Lower leg skin (tissue), 4 donors: ENCODE measurements around the gene CACNA1G. TPM values are rescaled to one million over a fixed set of nuclear protein-coding genes. Genes with fewer than 3 reads are reported as not detected.

Experiments
- DNase-seq, 2 donors: peaks; one replicate each; pipeline ENCODE4 v3.0.0-alpha.2; 2019; ENCODE audit warnings: low spot score in 2 of 2
- H3K4me3 ChIP-seq: fragments of 200-600 bp; sonication (generic); 2 replicates; pipeline ENCODE4 v1.5.1; 2017; ENCODE audit warnings: mild to moderate bottlenecking, low read depth; ENCODE audit not compliant: poor library complexity, severe bottlenecking
- POLR2A ChIP-seq, 2 donors: fragments of 450-650 bp; IDR thresholded peaks; one replicate each; pipeline ENCODE4 v1.6.1; 2016 to 2017; ENCODE audit warnings: antibody characterized with exemption in 2 of 2, mild to moderate bottlenecking in 1 of 2, moderate library complexity in 1 of 2
- WGBS, 2 donors: methylation state at CpG; one replicate each; pipeline ENCODE4 v1.1.5; 2018; 5-methylcytosine and 5-hydroxymethylcytosine counted together
- intact Hi-C: fragments of 100-400 bp; cut with DNase I; formaldehyde crosslinking; loops from one replicate; pipeline ENCODE4 v1.15.0; 2023; ENCODE audit warnings: low total_unique reads
- total RNA-seq, 4 donors: library from RNA; depleted of rRNA; stranded (reverse); fragments of >200 nt; gene quantifications; one replicate each; pipeline ENCODE4 v1.1.0, GENCODE V29; 2016
- TF ChIP-seq, protein P1 (sequence below), 3 donors: fragments of 450-650 bp; IDR thresholded peaks; one replicate each; pipeline ENCODE4 v1.5.1; 2016; ENCODE audit warnings: antibody characterized with exemption in 3 of 3, mild to moderate bottlenecking in 3 of 3, moderate library complexity in 2 of 3

Gene CACNA1G
- total RNA-seq, 4 donors from 2014 or later, result 1.3 to 3.1 (median 1.8) TPM

DNA sequence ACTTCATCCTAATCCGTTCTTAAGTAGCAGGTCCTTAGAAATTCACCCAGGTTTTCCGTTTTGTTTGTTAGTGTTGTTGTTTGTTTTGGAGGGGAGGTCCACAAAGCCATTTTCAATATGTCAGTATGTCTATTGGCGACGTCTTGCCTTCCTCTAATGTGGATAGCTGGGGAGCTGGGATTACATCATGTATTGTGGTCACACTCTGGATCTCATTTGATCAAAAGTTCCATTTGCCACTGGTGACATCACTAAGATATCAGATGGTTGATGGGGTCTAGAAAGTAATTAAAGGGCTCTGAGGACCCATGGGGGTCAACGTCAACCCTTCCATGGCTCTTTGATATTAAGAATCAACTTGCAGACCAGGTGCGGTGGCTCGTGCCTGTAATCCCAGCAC, 30.7 kb upstream of the CACNA1G start:
- intact Hi-C loops, result loop anchor here (10.0 kb wide), 1 partner anchor 45 kb away; no protein-coding TSS in a partner anchor
- no peak overlapping the region for H3K4me3 ChIP-seq
- TF ChIP-seq, protein P1, sequence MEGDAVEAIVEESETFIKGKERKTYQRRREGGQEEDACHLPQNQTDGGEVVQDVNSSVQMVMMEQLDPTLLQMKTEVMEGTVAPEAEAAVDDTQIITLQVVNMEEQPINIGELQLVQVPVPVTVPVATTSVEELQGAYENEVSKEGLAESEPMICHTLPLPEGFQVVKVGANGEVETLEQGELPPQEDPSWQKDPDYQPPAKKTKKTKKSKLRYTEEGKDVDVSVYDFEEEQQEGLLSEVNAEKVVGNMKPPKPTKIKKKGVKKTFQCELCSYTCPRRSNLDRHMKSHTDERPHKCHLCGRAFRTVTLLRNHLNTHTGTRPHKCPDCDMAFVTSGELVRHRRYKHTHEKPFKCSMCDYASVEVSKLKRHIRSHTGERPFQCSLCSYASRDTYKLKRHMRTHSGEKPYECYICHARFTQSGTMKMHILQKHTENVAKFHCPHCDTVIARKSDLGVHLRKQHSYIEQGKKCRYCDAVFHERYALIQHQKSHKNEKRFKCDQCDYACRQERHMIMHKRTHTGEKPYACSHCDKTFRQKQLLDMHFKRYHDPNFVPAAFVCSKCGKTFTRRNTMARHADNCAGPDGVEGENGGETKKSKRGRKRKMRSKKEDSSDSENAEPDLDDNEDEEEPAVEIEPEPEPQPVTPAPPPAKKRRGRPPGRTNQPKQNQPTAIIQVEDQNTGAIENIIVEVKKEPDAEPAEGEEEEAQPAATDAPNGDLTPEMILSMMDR (IDR thresholded peaks at IDR 0.05), result no peak
- no peak for TF ChIP-seq POLR2A (IDR thresholded peaks at IDR 0.05)
- WGBS, 2 donors, result 89 to 92% methylated on average over 7 of the region's 7 CpGs
- DNase-seq, result no peak

DNA sequence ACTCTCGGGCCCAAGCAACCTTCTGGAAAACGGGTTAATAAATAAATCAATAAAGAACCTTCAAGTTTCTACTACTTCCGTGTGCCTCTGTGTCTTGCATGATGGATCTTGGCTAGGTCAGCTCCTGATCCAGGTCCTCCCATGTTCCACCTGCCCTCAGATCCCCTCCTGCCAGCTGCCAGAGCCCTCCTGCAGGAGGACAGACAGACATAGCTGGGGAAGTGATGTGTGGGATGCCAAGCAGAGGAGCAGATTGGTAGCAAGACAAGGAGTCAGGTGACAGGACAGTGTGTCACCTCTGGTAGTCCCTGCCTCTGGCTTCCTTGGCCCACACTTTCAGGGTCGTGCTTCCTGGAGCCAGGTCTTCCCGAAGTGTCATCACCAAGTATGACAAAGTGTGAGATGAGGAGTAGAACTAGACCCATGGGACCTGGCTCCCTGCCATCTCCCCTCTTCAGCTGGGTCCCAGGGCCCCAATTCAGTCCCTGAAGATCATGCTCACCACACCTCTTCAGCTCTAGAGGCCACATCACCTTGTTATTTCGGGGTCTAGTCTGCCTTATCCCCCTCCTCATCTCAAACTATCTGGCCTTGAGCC, 29.0 kb upstream of the CACNA1G start:
- no peak for DNase-seq
- WGBS, 2 donors, result 58 to 66% methylated on average over 6 of the region's 6 CpGs
- no peak overlapping the region for H3K4me3 ChIP-seq
- intact Hi-C loops, result loop anchor here (10.0 kb wide), 1 partner anchor 47 kb away; no protein-coding TSS in a partner anchor
- TF ChIP-seq POLR2A (IDR thresholded peaks at IDR 0.05), result no peak
- TF ChIP-seq, protein P1 (IDR thresholded peaks at IDR 0.05), result no peak

DNA sequence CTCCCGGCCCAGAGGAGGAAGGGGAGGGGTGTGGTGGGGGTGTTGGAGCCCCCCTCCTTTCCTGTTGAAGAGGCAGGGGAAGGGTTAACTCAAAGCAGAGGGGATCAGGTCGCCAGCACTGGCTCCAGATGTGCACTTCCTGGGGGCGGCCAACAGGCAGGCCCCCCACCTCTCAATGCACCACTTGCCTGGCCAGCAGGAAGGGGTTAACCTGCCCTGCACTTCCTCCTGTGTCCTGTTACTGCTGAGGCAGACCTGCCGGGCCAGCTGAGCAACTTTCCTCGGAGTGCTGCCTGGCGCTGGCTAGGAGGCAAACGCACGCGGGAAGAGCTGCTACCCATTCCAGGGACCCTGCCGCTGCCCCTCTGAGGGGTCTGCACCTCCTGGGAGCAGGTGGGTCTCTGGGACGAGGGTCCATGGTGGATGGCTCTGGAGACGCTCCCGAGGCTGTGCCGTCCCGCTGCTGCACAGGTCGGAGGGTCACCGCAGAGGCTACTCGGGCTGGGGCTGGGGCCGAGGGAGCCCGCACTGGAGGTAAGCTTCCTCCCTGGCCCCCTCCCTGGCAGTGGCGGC, 28.0 kb upstream of the CACNA1G start, which contains the start of gene EPN3:
Gene EPN3 (plus strand): TSS at position 284 of the 573 bp plus-strand sequence. CDS start 3,822 bp downstream, outside the sequence.
- 1% methylated on average over 14 to 20 of the region's 21 CpGs for WGBS, 2 donors
- DNase-seq, result peak; percentile 58 to 90
- TF ChIP-seq, protein P1 (IDR thresholded peaks at IDR 0.05), result no peak
- TF ChIP-seq POLR2A (IDR thresholded peaks at IDR 0.05), result no peak
- intact Hi-C loops, result loop anchor here (10.0 kb wide), 1 partner anchor 48 kb away; no protein-coding TSS in a partner anchor
- H3K4me3 ChIP-seq, result peak within 1 kb of the TSS; percentile 41

DNA sequence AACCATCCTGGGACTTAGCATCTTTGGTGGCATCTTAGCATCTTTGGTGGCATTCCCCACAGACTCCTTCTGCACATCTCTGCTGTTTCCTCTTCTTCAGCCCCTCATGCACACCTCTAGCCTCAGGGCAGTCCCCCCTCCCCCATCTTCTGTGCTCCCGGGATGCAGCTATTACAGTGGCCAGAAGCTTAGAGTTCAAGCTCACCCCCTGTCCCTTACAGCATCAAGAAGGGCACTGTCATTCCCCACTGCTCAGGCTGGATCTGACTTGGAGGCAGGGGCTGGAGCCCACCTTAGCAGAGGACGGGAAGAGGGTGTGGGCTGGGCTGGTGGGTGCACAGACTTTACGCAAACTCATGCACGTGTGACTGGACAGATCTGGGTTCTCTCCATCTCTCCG, 27.3 kb upstream of the CACNA1G start:
- H3K4me3 ChIP-seq, result peak overlapping the region; percentile 41
- WGBS, 2 donors, result 0 to 6% methylated on average over 5 of the region's 5 CpGs
- intact Hi-C loops, result loop anchor here (10.0 kb wide), 1 partner anchor 48 kb away; no protein-coding TSS in a partner anchor
- DNase-seq, result no peak
- TF ChIP-seq, protein P1 (IDR thresholded peaks at IDR 0.05), result no peak
- no peak for TF ChIP-seq POLR2A (IDR thresholded peaks at IDR 0.05)

DNA sequence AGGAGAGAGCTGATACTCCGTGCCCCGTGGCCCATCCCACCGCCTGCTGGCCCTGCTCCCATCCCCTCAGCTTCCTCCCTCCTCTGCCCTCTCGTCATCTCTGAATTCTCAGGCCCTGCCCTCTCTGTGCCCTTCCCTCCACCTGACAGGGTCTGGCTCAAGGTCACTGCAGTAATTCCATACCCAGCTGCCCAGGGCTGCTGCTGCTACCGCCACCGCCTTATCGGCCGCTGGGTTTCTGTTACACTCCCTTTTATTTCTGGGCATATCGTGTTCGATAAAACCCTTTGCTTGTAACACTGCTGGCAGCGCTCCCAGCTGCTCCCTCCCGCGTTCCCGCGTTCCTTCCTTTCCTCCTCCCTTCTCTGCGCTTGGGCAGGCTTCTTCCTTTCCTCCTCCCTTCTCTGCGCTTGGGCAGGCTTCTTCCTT, 26.8 kb upstream of the CACNA1G start:
- H3K4me3 ChIP-seq, result peak overlapping the region; percentile 41

More for the DNA sequence above, 26.8 kb upstream of the CACNA1G start:
- DNase-seq, result no peak
- intact Hi-C loops, result loop anchor here (10.0 kb wide), 1 partner anchor 49 kb away; no protein-coding TSS in a partner anchor
- TF ChIP-seq POLR2A (IDR thresholded peaks at IDR 0.05), result no peak
- TF ChIP-seq, protein P1 (IDR thresholded peaks at IDR 0.05), result no peak
- 1 to 3% methylated on average over 17 of the region's 17 CpGs for WGBS, 2 donors
